ENCODE data around the gene USP2. TPM values are rescaled to one million over a fixed set of nuclear protein-coding genes. Genes with fewer than 3 reads are reported as not detected.

Gene USP2
- total RNA-seq, 2 experiments from 2014 or later: 10.6 to 24.5 TPM

DNA sequence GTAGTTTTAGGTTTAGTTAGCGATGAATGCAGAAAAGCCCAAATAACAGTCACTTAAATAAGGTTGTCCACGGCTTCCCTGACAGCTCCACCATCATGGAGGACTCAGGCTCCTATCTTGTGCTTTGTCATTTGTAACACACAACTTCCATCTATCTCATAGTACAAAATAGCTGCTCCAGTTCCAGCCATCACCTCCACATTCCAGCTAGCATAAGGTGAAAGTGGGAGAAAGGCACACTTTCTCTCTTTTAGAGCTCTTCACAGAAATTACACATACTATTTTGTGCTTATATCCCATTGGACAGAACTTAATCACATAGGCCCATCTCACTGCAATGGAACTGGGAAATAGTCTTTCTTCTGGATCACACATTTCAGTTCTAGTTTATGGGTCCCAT lies 32.8 kb upstream of the USP2 start:
- CTCF ChIA-PET (ENCODE audit: unreplicated experiment): no interaction called here
- H3K4me2 ChIP-seq (ENCODE audit: low read length): no peak overlapping the region
- H4K20me1 ChIP-seq (ENCODE audit: insufficient read depth, low read length): no peaks in the 10 kb centered on the region
- POLR2A ChIA-PET: interaction anchor here (0.7 kb wide), 1 partner anchor 18 kb away, joined by 3 read pairs; no protein-coding TSS in a partner anchor
- TF ChIP-seq EZH2phosphoT487 (IDR thresholded peaks at IDR 0.05; ENCODE audit: borderline replicate concordance, low read depth, low read length) (no peak), CTCF (conservative IDR thresholded peaks at IDR 0.05; ENCODE audit: low read length) (no peak)
- H3K9me2 ChIP-seq (ENCODE audit: insufficient read depth, low read length): no peaks in the 10 kb centered on the region
- no TSS peak for BruUV-seq (replicated peaks)
- H3K4me3 ChIP-seq (ENCODE audit: low read depth, low read length, poor library complexity, severe bottlenecking): no peak overlapping the region
- no peaks in the 10 kb centered on the region for H3K79me2 ChIP-seq (ENCODE audit: insufficient read depth, low read depth, low read length)
- H3K27ac ChIP-seq (ENCODE audit: low read depth, low read length, poor library complexity, severe bottlenecking): no peak overlapping the region
- no peak for DNase-seq (ENCODE audit: low spot score)
- no peak overlapping the region for H2AFZ ChIP-seq (ENCODE audit: low read length)
- H3K4me1 ChIP-seq (ENCODE audit: insufficient read depth, low read length, poor library complexity, severe bottlenecking): no peaks in the 10 kb centered on the region
- H3K36me3 ChIP-seq (ENCODE audit: insufficient read depth, low read length): peaks cover 5% of the 10 kb centered on the region; the same call in 1 of the 2 replicates
- intact Hi-C loops (cut with micrococcal nuclease; ENCODE audit: unreplicated experiment): no loop called here
- H3K9me3 ChIP-seq (ENCODE audit: low read length): no peaks in the 10 kb centered on the region

DNA sequence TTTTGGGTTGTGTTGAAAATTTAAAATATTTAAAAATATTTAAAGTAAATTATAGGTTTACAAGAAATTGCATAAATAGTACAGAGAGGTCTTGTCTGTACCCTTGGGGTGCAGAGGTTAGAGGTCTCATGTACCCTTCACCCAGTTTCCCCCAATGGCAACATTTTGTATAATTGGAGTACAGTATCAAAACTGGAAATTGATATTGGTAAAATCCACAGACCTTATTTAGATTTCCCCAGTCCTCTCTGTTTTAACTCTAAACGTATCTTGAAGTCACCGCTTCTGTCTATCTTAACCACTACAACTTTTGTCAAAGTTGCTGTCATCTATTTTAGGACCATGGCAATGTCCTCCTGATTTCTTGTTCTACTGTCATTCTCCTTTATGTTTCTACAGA lies 30.6 kb upstream of the USP2 start:
- Histone ChIP-seq H3K79me2 (ENCODE audit: insufficient read depth, low read depth, low read length) (no peaks in the 10 kb centered on the region), H3K4me1 (ENCODE audit: insufficient read depth, low read length, poor library complexity, severe bottlenecking) (no peaks in the 10 kb centered on the region), H3K36me3 (ENCODE audit: insufficient read depth, low read length) (peaks cover 5% of the 10 kb centered on the region; the same call in 1 of the 2 replicates), H3K27ac (ENCODE audit: low read depth, low read length, poor library complexity, severe bottlenecking) (no peak overlapping the region), H2AFZ (ENCODE audit: low read length) (no peak overlapping the region), H3K9me2 (ENCODE audit: insufficient read depth, low read length) (no peaks in the 10 kb centered on the region), H3K9me3 (ENCODE audit: low read length) (no peaks in the 10 kb centered on the region), H3K4me2 (ENCODE audit: low read length) (no peak overlapping the region), H4K20me1 (ENCODE audit: insufficient read depth, low read length) (no peaks in the 10 kb centered on the region), H3K4me3 (ENCODE audit: low read depth, low read length, poor library complexity, severe bottlenecking) (no peak overlapping the region)
- no peak for DNase-seq (ENCODE audit: low spot score)
- intact Hi-C loops (cut with micrococcal nuclease; ENCODE audit: unreplicated experiment): no loop called here
- ChIA-PET POLR2A (no interaction called here), CTCF (ENCODE audit: unreplicated experiment) (no interaction called here)
- no TSS peak for BruUV-seq (replicated peaks)
- no peak for TF ChIP-seq CTCF (conservative IDR thresholded peaks at IDR 0.05; ENCODE audit: low read length)

- intact Hi-C loops (cut with micrococcal nuclease; ENCODE audit: unreplicated experiment): no loop called here
Measured at GRCh38 chr11:119410501-119410900, 29.0 kb upstream of the USP2 start.

More at GRCh38 chr11:119410501-119410900, 29.0 kb upstream of the USP2 start:
- DNase-seq (ENCODE audit: low spot score): no peak
- H3K9me2 ChIP-seq (ENCODE audit: insufficient read depth, low read length): no peaks in the 10 kb centered on the region
- no peaks in the 10 kb centered on the region for H3K9me3 ChIP-seq (ENCODE audit: low read length)
- peaks cover 5% of the 10 kb centered on the region; the same call in 1 of the 2 replicates for H3K36me3 ChIP-seq (ENCODE audit: insufficient read depth, low read length)
- H3K79me2 ChIP-seq (ENCODE audit: insufficient read depth, low read depth, low read length): no peaks in the 10 kb centered on the region
- no peak overlapping the region for H3K4me3 ChIP-seq (ENCODE audit: low read depth, low read length, poor library complexity, severe bottlenecking)
- BruUV-seq (replicated peaks): no TSS peak
- H4K20me1 ChIP-seq (ENCODE audit: insufficient read depth, low read length): no peaks in the 10 kb centered on the region
- peaks cover 4% of the 10 kb centered on the region for H3K4me1 ChIP-seq (ENCODE audit: insufficient read depth, low read length, poor library complexity, severe bottlenecking)
- H3K4me2 ChIP-seq (ENCODE audit: low read length): no peak overlapping the region
- TF ChIP-seq CTCF (conservative IDR thresholded peaks at IDR 0.05; ENCODE audit: low read length): no peak
- TF ChIP-seq EZH2phosphoT487 (IDR thresholded peaks at IDR 0.05; ENCODE audit: borderline replicate concordance, low read depth, low read length): no peak
- ChIA-PET POLR2A (interaction anchor here (0.6 to 0.7 kb wide), 2 partner anchors 103 to 410 kb away, joined by 3 read pairs; no protein-coding TSS in a partner anchor), CTCF (ENCODE audit: unreplicated experiment) (no interaction called here)
- no peak overlapping the region for H3K27ac ChIP-seq (ENCODE audit: low read depth, low read length, poor library complexity, severe bottlenecking)
- no peak overlapping the region for H2AFZ ChIP-seq (ENCODE audit: low read length)

Measured in OCI-LY7 (cell line).